ENCODE measurements around the gene LRMDA. TPM values are rescaled to one million over a fixed set of nuclear protein-coding genes. Genes with fewer than 3 reads are reported as not detected.

Gene LRMDA
- total RNA-seq, 1 donor from 2014 or later = 0.19 TPM

DNA sequence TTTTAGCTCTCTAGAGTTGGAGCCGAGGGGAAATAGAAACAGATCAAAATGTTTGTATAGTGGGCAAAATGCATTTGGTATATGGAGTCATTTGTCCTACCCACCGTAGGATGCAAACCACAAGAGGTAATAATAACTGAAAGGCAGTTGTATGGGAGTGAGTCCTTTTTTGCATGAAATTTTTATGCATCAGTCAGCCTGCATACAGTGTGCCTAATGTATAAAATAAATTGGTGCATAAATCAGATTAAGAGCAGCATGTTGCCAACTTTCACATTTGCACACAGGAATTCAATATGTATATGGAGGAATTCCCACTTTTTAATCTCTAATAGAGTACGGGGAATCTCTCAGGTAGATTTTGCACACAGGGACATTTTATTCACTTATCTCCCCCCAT, 262.8 kb downstream of the LRMDA start:
- H3K27me3 Mint-ChIP-seq (ENCODE audit: unreplicated experiment) = peaks cover 23% of the 10 kb centered on the region
- no peak overlapping the region for H3K4me3 Mint-ChIP-seq (ENCODE audit: unreplicated experiment)
- peaks cover under 1% of the 10 kb centered on the region for H3K9me3 Mint-ChIP-seq (ENCODE audit: unreplicated experiment)
- DNase-seq (ENCODE audit: extremely low spot score, unreplicated experiment) = no peak
- H3K27ac Mint-ChIP-seq (ENCODE audit: unreplicated experiment) = no peak overlapping the region
- no peaks in the 10 kb centered on the region for H3K4me1 Mint-ChIP-seq (ENCODE audit: unreplicated experiment)
- no peaks in the 10 kb centered on the region for H3K36me3 Mint-ChIP-seq (ENCODE audit: unreplicated experiment)
- TF ChIP-seq, protein P1, sequence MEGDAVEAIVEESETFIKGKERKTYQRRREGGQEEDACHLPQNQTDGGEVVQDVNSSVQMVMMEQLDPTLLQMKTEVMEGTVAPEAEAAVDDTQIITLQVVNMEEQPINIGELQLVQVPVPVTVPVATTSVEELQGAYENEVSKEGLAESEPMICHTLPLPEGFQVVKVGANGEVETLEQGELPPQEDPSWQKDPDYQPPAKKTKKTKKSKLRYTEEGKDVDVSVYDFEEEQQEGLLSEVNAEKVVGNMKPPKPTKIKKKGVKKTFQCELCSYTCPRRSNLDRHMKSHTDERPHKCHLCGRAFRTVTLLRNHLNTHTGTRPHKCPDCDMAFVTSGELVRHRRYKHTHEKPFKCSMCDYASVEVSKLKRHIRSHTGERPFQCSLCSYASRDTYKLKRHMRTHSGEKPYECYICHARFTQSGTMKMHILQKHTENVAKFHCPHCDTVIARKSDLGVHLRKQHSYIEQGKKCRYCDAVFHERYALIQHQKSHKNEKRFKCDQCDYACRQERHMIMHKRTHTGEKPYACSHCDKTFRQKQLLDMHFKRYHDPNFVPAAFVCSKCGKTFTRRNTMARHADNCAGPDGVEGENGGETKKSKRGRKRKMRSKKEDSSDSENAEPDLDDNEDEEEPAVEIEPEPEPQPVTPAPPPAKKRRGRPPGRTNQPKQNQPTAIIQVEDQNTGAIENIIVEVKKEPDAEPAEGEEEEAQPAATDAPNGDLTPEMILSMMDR (IDR thresholded peaks at IDR 0.05) = no peak

DNA sequence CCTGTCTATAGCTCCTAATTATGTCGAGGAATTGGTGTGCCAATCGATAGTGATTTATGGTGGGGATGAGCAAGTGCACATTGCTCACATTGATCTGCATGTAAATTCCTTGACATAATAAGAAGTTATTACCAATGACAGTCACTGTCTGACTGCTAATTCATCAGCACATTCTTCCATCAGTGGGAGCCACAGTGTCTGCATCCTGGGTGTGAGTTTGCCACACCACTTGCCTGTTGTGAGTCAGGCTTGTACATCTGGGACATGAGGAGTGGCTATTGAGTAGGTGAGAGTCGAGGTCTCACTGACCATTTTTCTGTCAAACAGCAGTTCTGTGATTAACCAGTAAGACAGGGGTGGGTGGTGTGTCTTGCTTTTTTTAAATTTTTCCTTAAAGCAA, 263.4 kb downstream of the LRMDA start:
- DNase-seq (ENCODE audit: extremely low spot score, unreplicated experiment) = no peak
- Mint-ChIP-seq H3K4me1 (ENCODE audit: unreplicated experiment) (no peaks in the 10 kb centered on the region), H3K9me3 (ENCODE audit: unreplicated experiment) (peaks cover 5% of the 10 kb centered on the region), H3K27ac (ENCODE audit: unreplicated experiment) (no peak overlapping the region), H3K4me3 (ENCODE audit: unreplicated experiment) (no peak overlapping the region), H3K27me3 (ENCODE audit: unreplicated experiment) (peaks cover 23% of the 10 kb centered on the region), H3K36me3 (ENCODE audit: unreplicated experiment) (no peaks in the 10 kb centered on the region)
- TF ChIP-seq, protein P1 (IDR thresholded peaks at IDR 0.05) = no peak

GRCh38 chr10:75695994-75696393, 264.6 kb downstream of the LRMDA start:
- H3K36me3 Mint-ChIP-seq (ENCODE audit: unreplicated experiment) = no peaks in the 10 kb centered on the region
- DNase-seq (ENCODE audit: extremely low spot score, unreplicated experiment) = no peak
- no peak overlapping the region for H3K27ac Mint-ChIP-seq (ENCODE audit: unreplicated experiment)
- TF ChIP-seq, protein P1 (IDR thresholded peaks at IDR 0.05) = no peak
- H3K9me3 Mint-ChIP-seq (ENCODE audit: unreplicated experiment) = peaks cover 5% of the 10 kb centered on the region
- H3K27me3 Mint-ChIP-seq (ENCODE audit: unreplicated experiment) = peaks cover 23% of the 10 kb centered on the region
- H3K4me3 Mint-ChIP-seq (ENCODE audit: unreplicated experiment) = no peak overlapping the region
- H3K4me1 Mint-ChIP-seq (ENCODE audit: unreplicated experiment) = no peaks in the 10 kb centered on the region

- H3K27me3 Mint-ChIP-seq (ENCODE audit: unreplicated experiment) = peaks cover 23% of the 10 kb centered on the region
- no peaks in the 10 kb centered on the region for H3K4me1 Mint-ChIP-seq (ENCODE audit: unreplicated experiment)
- TF ChIP-seq, protein P1 (IDR thresholded peaks at IDR 0.05) = no peak
- peaks cover 5% of the 10 kb centered on the region for H3K9me3 Mint-ChIP-seq (ENCODE audit: unreplicated experiment)
- H3K4me3 Mint-ChIP-seq (ENCODE audit: unreplicated experiment) = no peak overlapping the region
- no peaks in the 10 kb centered on the region for H3K36me3 Mint-ChIP-seq (ENCODE audit: unreplicated experiment)
- no peak for DNase-seq (ENCODE audit: extremely low spot score, unreplicated experiment)
- no peak overlapping the region for H3K27ac Mint-ChIP-seq (ENCODE audit: unreplicated experiment)
These were observed 265.1 kb downstream of the LRMDA start for GRCh38 chr10:75696536-75696935.

- Mint-ChIP-seq H3K4me3 (ENCODE audit: unreplicated experiment) (no peak overlapping the region), H3K9me3 (ENCODE audit: unreplicated experiment) (peaks cover 5% of the 10 kb centered on the region), H3K27me3 (ENCODE audit: unreplicated experiment) (peaks cover 28% of the 10 kb centered on the region), H3K4me1 (ENCODE audit: unreplicated experiment) (no peaks in the 10 kb centered on the region), H3K36me3 (ENCODE audit: unreplicated experiment) (no peaks in the 10 kb centered on the region), H3K27ac (ENCODE audit: unreplicated experiment) (no peak overlapping the region)
- no peak for DNase-seq (ENCODE audit: extremely low spot score, unreplicated experiment)
- TF ChIP-seq, protein P1 (IDR thresholded peaks at IDR 0.05) = no peak
These were observed 271.9 kb downstream of the LRMDA start for GRCh38 chr10:75703191-75703854.
